ENCODE measurements around the gene ADCY3.

DNA sequence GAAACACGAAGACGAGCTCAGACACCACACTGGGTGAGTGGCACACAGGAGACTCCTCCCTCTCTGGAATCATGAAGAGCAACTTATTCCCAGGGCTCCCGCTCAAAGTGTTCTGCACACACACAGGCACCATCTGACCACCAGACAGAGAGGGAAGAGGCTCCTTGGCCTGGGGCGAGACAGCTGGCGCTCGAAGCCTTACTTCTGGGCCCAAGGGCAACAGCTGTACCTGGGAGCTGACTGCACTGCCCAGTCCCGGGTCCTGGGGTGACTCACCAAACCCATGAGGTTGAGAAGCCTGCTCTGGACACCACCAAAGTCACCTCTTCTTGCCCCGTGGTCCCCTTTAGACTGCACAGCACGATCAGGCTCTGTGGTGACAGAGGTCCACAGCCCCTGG is 42.4 kb downstream of the ADCY3 start:
- TF ChIP-seq, protein P1, sequence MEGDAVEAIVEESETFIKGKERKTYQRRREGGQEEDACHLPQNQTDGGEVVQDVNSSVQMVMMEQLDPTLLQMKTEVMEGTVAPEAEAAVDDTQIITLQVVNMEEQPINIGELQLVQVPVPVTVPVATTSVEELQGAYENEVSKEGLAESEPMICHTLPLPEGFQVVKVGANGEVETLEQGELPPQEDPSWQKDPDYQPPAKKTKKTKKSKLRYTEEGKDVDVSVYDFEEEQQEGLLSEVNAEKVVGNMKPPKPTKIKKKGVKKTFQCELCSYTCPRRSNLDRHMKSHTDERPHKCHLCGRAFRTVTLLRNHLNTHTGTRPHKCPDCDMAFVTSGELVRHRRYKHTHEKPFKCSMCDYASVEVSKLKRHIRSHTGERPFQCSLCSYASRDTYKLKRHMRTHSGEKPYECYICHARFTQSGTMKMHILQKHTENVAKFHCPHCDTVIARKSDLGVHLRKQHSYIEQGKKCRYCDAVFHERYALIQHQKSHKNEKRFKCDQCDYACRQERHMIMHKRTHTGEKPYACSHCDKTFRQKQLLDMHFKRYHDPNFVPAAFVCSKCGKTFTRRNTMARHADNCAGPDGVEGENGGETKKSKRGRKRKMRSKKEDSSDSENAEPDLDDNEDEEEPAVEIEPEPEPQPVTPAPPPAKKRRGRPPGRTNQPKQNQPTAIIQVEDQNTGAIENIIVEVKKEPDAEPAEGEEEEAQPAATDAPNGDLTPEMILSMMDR (IDR thresholded peaks at IDR 0.05) = no peak
- no peak for TF ChIP-seq POLR2A (IDR thresholded peaks at IDR 0.05)
